Adrenal gland (tissue), 12 donors: Measurements from ENCODE around the gene PLSCR3. TPM values are rescaled to one million over a fixed set of nuclear protein-coding genes. Genes with fewer than 3 reads are reported as not detected.

Source experiments
- DNase-seq, 7 donors: peaks; one replicate each; pipeline ENCODE4 v3.0.0-alpha.2; 2019 to 2020
- H3K27ac ChIP-seq, 5 donors: fragments of 200-600 bp; sonication (generic) in 4 of 5; 1 replicate in 3 of 5; 2 replicates in 2 of 5; pipeline versions ENCODE4 v1.5.1 to v1.8.0; 2016 to 2020; ENCODE audit warnings: mild to moderate bottlenecking in 1 of 5
- H3K27me3 ChIP-seq: fragments of 200-600 bp; 2 replicates; pipeline ENCODE4 v1.8.0; 2021
- H3K36me3 ChIP-seq, 2 donors: fragments of 200-600 bp; replicated peaks in 1 of 2; 1 replicate in 1 of 2; 2 replicates in 1 of 2; pipeline versions ENCODE4 v1.5.1 to v1.8.0; 2018 to 2022
- H3K4me1 ChIP-seq, 2 donors: fragments of 200-600 bp; replicated peaks in 1 of 2; 1 replicate in 1 of 2; 2 replicates in 1 of 2; pipeline versions ENCODE4 v1.5.1 to v1.8.0; 2018 to 2021
- H3K4me3 ChIP-seq, 4 donors: fragments of 200-600 bp; sonication (generic) in 3 of 4; one replicate each; pipeline ENCODE4 v1.5.1; 2016 to 2018
- H3K9me3 ChIP-seq, 3 donors: fragments of 200-600 bp; sonication (generic) in 1 of 3; replicated peaks in 1 of 3; 1 replicate in 2 of 3; 2 replicates in 1 of 3; pipeline versions ENCODE4 v1.5.1 to v1.8.0; 2016 to 2021
- POLR2A ChIP-seq, 2 donors: fragments of 450-650 bp; IDR thresholded peaks; one replicate each; pipeline ENCODE4 v1.6.1; 2017; ENCODE audit warnings: antibody characterized with exemption in 2 of 2, mild to moderate bottlenecking in 2 of 2, moderate library complexity in 1 of 2
- WGBS, 4 donors: extraction: QIAGEN DNeasy Blood & Tissue Kit in 2 of 4; methylation state at CpG; one replicate each; pipeline versions ENCODE4 v1.1.5 to v1.1.7; 2013 to 2017; 5-methylcytosine and 5-hydroxymethylcytosine counted together
- intact Hi-C, 2 donors: fragments of 100-400 bp; cut with DNase I; formaldehyde crosslinking; loops; one replicate each; pipeline versions ENCODE4 v1.14.1 to v1.15.0; 2022 to 2023
- polyA plus RNA-seq, 3 donors: library from polyadenylated mRNA; stranded (reverse); fragments of 200-250 nt in 2 of 3; fragments of 350-450 nt in 1 of 3; fragmentation: Illumina TruSeq in 1 of 3; extraction: RNeasy Lipid Tissue Mini Kit (QIAGEN cat#74804) in 1 of 3; gene quantifications; one replicate each; pipeline ENCODE4 v1.2.3, GENCODE V29; 2013 to 2014
- total RNA-seq, 9 donors: library from RNA; depleted of rRNA in 4 of 9; stranded (reverse); fragments of >200 nt in 4 of 9; fragments of 120-200 nt in 1 of 9; fragmentation: NEBNext Ultra II Directional in 1 of 9; extraction: Animal tissue kit (Norgen Biotek cat#: 25700) in 1 of 9; gene quantifications; one replicate each; pipeline versions ENCODE4 v1.1.0 to v1.2.4, GENCODE V29; 2013 to 2023
- TF ChIP-seq, protein P1 (sequence below), 6 experiments: fragments of 450-650 bp in 4 of 6; fragments of 200-600 bp in 2 of 6; sonication (generic) in 1 of 6; IDR thresholded peaks; 1 replicate in 5 of 6; 2 replicates in 1 of 6; pipeline versions ENCODE4 v1.5.1 to v1.8.0; 2016 to 2021; ENCODE audit warnings: antibody characterized with exemption in 6 of 6, mild to moderate bottlenecking in 2 of 6, moderate library complexity in 1 of 6
- donor health status: healthy with polysubstance abuse.
- donor health status: Bipolar disorder and iron deficiency.
- donor health status: DM: yes; HTN: yes; CAD: no.
- donor health status: DM: no; HTN: no; CAD: no.
- donor health status: DM: no; HTN: no; CAD: no.
- donor health status: DM: yes; HTN: yes; CAD: no.

The PLSCR3 gene
- total and polyA plus RNA-seq, 12 donors, result 7.7 to 42.5 (median 27.9) TPM

DNA sequence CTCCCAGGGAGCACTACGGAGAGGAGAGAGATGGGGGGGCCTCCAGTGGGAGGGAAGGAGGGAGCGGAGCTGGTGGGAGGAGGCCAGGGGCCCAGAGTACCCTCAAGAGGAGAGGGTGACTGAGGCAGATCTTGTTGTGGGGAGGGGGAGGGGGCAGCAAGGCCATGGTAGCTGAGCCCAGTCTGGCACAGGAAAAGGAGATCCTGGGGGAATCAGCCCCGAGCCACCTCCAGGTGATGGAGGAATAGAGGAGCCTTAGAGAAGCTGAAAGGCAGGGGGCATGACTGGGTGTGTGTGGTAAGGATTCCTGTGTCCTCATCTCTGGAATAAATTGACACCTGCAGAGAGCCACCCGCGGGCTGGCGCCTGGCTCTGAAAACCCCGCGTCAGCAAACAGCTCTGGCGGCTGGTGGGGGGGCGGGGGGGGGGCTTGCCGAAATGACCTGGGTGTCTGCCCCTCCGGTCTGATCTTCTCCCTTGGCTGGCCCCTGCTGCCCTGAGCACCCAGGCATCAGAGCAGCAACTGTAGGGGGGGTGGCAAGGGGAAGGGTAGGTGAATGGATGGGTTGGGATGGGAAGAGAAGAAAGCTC is 12.0 kb upstream of the PLSCR3 start:
- no peak for DNase-seq
- Histone ChIP-seq H3K27ac (peak overlapping the region in 1 of 5 donors; percentile 89), H3K9me3 (no peaks in the 10 kb centered on the region), H3K36me3 (no peaks in the 10 kb centered on the region), H3K4me1 (peaks cover 7 to 15% of the 10 kb centered on the region in 2 donors), H3K4me3 (no peak overlapping the region), H3K27me3 (no peaks in the 10 kb centered on the region)
- TF ChIP-seq, protein P1, sequence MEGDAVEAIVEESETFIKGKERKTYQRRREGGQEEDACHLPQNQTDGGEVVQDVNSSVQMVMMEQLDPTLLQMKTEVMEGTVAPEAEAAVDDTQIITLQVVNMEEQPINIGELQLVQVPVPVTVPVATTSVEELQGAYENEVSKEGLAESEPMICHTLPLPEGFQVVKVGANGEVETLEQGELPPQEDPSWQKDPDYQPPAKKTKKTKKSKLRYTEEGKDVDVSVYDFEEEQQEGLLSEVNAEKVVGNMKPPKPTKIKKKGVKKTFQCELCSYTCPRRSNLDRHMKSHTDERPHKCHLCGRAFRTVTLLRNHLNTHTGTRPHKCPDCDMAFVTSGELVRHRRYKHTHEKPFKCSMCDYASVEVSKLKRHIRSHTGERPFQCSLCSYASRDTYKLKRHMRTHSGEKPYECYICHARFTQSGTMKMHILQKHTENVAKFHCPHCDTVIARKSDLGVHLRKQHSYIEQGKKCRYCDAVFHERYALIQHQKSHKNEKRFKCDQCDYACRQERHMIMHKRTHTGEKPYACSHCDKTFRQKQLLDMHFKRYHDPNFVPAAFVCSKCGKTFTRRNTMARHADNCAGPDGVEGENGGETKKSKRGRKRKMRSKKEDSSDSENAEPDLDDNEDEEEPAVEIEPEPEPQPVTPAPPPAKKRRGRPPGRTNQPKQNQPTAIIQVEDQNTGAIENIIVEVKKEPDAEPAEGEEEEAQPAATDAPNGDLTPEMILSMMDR (IDR thresholded peaks at IDR 0.05), result no peak
- TF ChIP-seq POLR2A (IDR thresholded peaks at IDR 0.05), result no peak
- WGBS, 4 donors, result 68 to 83% (median 73%) methylated on average over 9 to 12 of the region's 12 CpGs
- intact Hi-C loops, result no loop called here

DNA sequence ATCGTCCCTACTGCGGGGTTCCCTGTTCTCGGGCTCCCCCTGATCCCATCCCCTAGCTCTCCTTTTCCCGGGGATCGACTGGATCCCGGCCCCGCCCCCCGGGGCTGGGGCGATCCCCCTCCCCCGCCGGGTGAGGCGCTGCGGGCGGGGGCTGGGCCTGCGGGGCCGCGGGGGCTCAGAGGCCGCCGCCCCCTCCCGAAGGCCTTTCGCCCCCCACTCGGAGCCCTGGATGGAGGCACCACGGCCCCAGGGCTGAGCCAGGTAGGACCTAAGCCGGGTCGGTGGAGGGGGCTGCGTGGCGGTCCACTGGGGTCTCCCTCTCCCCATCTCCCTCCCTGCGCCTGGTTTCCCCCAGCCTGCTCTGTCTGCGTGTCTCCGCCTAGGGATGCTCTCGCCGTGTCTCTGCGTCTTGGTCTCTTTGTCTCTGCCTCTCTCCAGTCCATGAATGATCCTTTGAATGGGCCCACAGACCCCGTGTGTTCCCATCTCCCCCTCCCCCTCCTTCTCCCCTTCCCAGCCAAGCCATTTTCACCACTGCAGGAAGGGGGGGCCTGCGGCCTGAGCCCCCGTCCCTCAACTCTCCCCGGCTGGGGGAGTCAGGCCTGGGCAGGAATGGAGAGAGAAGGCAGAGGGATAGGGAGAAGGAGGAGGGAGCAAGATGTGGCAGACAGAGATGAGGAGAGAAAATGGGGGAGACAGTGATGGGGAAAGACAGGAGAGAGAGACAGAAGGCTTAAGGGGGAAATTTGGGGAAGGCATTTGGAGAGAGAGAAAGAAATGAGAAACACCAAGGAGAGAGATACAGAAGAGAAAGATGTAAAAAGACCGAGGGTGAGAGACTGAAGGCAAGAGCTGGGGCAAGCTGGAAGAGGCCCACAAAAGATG is 11.3 kb upstream of the PLSCR3 start:
- TF ChIP-seq POLR2A (IDR thresholded peaks at IDR 0.05), result no peak
- TF ChIP-seq, protein P1 (IDR thresholded peaks at IDR 0.05), result no peak
- WGBS, 4 donors, result 17 to 36% (median 18%) methylated on average over 9 to 38 of the region's 38 CpGs
- Histone ChIP-seq H3K27ac (peak overlapping the region in 3 of 5 donors; percentile 86 to 93 (median 89)), H3K4me1 (peaks cover 7 to 15% of the 10 kb centered on the region in 2 donors), H3K9me3 (no peaks in the 10 kb centered on the region), H3K36me3 (no peaks in the 10 kb centered on the region), H3K27me3 (no peaks in the 10 kb centered on the region), H3K4me3 (peak overlapping the region in 3 of 4 donors; percentile 11 to 88 (median 29))
- intact Hi-C loops, result no loop called here
- peak in 1 of 7 donors; percentile 31 for DNase-seq

DNA sequence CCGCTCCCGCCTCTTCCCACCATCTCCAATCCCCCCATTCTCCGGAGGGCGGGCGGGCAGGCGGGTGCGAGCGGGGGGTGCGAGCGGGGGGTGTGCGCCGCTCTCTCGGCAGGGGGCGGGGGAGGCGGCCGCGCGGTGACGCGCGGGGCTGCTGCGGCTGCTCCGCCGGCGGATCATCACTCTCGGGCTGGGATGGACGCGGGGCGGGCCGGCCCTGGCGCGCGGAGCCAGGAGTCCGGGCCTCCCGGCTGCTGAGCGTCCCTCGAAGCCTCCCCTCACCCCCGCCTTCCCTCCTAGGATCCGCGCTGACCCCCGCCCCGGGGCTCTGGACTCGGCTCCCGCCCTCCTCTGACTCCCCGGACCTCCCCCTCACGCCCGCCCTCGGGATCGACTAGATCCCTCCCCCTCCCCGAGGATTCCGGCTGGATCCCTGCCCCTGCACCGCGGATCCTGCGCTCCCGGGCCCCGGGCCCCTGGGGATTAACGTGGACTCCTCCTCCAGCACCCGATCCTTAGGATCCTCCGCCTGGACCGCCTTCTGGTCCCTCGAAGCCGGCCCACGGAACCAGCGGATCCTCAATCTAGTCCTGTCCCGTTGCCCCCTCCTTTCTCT is 10.5 kb upstream of the PLSCR3 start:
- peak; percentile 52 to 84 (median 71) for DNase-seq
- Histone ChIP-seq H3K9me3 (no peaks in the 10 kb centered on the region), H3K36me3 (no peaks in the 10 kb centered on the region), H3K4me3 (peak overlapping the region in 3 of 4 donors; percentile 29 to 88 (median 68)), H3K4me1 (peaks cover 7 to 15% of the 10 kb centered on the region in 2 donors), H3K27ac (peak overlapping the region in 4 of 5 donors; percentile 32 to 93 (median 88)), H3K27me3 (no peaks in the 10 kb centered on the region)
- peak; percentile 54 to 61 for TF ChIP-seq POLR2A (IDR thresholded peaks at IDR 0.05)
- TF ChIP-seq, protein P1 (IDR thresholded peaks at IDR 0.05), result peak in 2 of 6 experiments; percentile 8 to 19
- intact Hi-C loops, result no loop called here
- 0 to 2% (median 1%) methylated on average over 10 to 63 of the region's 65 CpGs for WGBS, 4 donors
